ENCODE data around the gene NCAPG2.

DNA sequence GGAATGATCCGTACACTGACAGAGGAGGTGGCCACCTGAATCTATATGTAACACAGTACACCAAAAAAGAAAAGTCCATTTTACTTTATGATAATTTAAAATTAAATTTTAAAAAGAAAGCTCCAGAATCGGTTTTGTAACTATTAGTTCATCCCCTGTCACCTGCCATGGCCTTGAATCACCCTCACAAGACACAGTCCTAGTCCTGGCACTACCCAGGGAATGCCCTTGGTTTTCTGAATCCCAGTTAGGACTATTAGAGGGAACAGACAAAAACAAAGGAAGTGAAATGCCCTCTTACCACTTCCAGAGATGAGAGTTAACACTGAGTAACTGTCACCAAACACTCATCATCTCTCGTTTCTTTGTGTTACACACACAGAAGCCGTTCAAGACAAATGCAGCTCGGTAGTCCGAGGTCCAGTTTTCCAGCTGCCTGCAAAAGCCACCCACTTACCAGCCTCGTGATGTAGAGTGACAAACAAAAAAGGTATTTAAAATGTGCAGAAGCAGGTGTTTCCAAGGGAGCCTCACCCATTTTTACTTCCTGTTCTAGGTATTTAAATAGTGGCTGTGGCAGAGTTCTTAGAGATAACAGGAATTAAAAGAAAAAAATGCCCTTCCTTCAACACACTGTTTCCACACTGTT lies 123.0 kb downstream of the NCAPG2 start:
- TF ChIP-seq POLR2A (IDR thresholded peaks at IDR 0.05; ENCODE audit: low read depth), result no peak
- TF ChIP-seq EP300 (IDR thresholded peaks at IDR 0.05), result no peak
